HCT116 (cell line): ENCODE measurements around the gene MBOAT7. TPM values are rescaled to one million over a fixed set of nuclear protein-coding genes. Genes with fewer than 3 reads are reported as not detected.

ENCODE experiments used
- ATAC-seq: fragments of 200-7000 bp; cut with Tn5 transposase; 2 replicates; pipeline ENCODE4 v1.9.1; 2020; ENCODE audit warnings: mild to moderate bottlenecking, moderate library complexity
- BruUV-seq: library from RNA; stranded (reverse); fragments of 400-500 nt; replicated peaks from 2 replicates; lab custom pipeline; 2021; lab: Mats Ljungman, UMichigan
- CTCF ChIA-PET: fragments of 300-600 bp; sonication (Branson Sonifier 250); formaldehyde crosslinking; loops from one replicate; lab custom pipeline; 2021; ENCODE audit warnings: antibody characterized with exemption; lab: Charles Lee
- POLR2A ChIA-PET: fragments of 300-600, 350-600 bp; sonication (Branson Sonifier 250); formaldehyde crosslinking; loops from one replicate; lab custom pipeline; 2021; ENCODE audit warnings: antibody characterized with exemption; lab: Charles Lee
- RAD21 ChIA-PET, 2 experiments: fragments of 300-600 bp; sonication (Branson Sonifier 250); formaldehyde crosslinking; loops; one replicate each; lab custom pipeline; 2023; ENCODE audit warnings: low total read pairs in 2 of 2; ENCODE audit not compliant: uncharacterized antibody in 2 of 2, unreplicated experiment in 2 of 2, low non-redundant PET in 1 of 2; lab: Charles Lee
- DNase-seq: peaks from one replicate; pipeline ENCODE4 v3.0.0-alpha.2; 2010; ENCODE audit warnings: low read depth, low spot score
- H2AFZ ChIP-seq: fragments of 200-600 bp; shearing (Covaris generic), sonication (generic); 2 replicates; pipeline ENCODE4 v1.6.1; 2017; ENCODE audit warnings: low read depth, mixed run types, mixed read lengths, antibody characterized with exemption, low read length; ENCODE audit not compliant: poor library complexity, severe bottlenecking
- H3K27ac ChIP-seq: 2 replicates; pipeline ENCODE4 v1.5.1; 2012; ENCODE audit warnings: low read depth, low read length
- H3K27me3 ChIP-seq: fragments of 200-600 bp; sonication (generic); 2 replicates; pipeline ENCODE4 v1.6.1; 2016; ENCODE audit warnings: mixed run types, low read length, mixed read lengths; ENCODE audit not compliant: insufficient read depth
- H3K36me3 ChIP-seq, 2 experiments: fragments of 200-500 bp in 1 of 2; fragments of 200-600 bp in 1 of 2; sonication (Bioruptor generic) in 1 of 2; sonication (generic) in 1 of 2; 2 replicates each; pipeline versions ENCODE4 v1.5.1 to v1.6.1; 2014 to 2016; ENCODE audit warnings: low read length in 2 of 2, inconsistent platforms in 1 of 2, mixed read lengths in 1 of 2, mixed run types in 1 of 2; ENCODE audit not compliant: insufficient read depth in 2 of 2, control insufficient read depth in 1 of 2
- H3K4me1 ChIP-seq, 2 experiments: fragments of 200-600 bp in 1 of 2; sonication (generic) in 1 of 2; 2 replicates each; pipeline versions ENCODE4 v1.5.1 to v1.6.1; 2012 to 2017; ENCODE audit warnings: low read length in 2 of 2, inconsistent platforms in 1 of 2, mild to moderate bottlenecking in 1 of 2, mixed read lengths in 1 of 2, mixed run types in 1 of 2, moderate library complexity in 1 of 2; ENCODE audit not compliant: insufficient read depth in 2 of 2, control insufficient read depth in 1 of 2
- H3K4me2 ChIP-seq: fragments of 200-600 bp; sonication (generic); 2 replicates; pipeline ENCODE4 v1.6.1; 2017; ENCODE audit warnings: mixed run types, low read length, mixed read lengths
- H3K4me3 ChIP-seq, 2 experiments: fragments of 200-600 bp in 1 of 2; sonication (generic) in 1 of 2; replicated peaks in 1 of 2; 2 replicates each; pipeline ENCODE4 v1.5.1; 2011 to 2016; ENCODE audit warnings: low read length in 2 of 2, control low read depth in 1 of 2, low read depth in 1 of 2, mild to moderate bottlenecking in 1 of 2, mixed read lengths in 1 of 2, mixed run types in 1 of 2
- H3K79me2 ChIP-seq: fragments of 200-600 bp; sonication (generic); 2 replicates; pipeline ENCODE4 v1.6.1; 2017; ENCODE audit warnings: mild to moderate bottlenecking, mixed run types, low read length, moderate library complexity, mixed read lengths; ENCODE audit not compliant: insufficient read depth
- H3K9ac ChIP-seq: fragments of 200-600 bp; sonication (generic); 2 replicates; pipeline ENCODE4 v1.6.1; 2016; ENCODE audit warnings: low read length, mixed read lengths
- H3K9me2 ChIP-seq: fragments of 200-600 bp; sonication (generic), shearing (Covaris generic); 2 replicates; pipeline ENCODE4 v1.6.1; 2017; ENCODE audit warnings: mixed run types, mild to moderate bottlenecking, moderate library complexity; ENCODE audit not compliant: insufficient read depth
- H3K9me3 ChIP-seq, 2 experiments: fragments of 200-500 bp in 1 of 2; fragments of 200-600 bp in 1 of 2; sonication (Bioruptor generic) in 1 of 2; sonication (generic) in 1 of 2; 2 replicates each; pipeline ENCODE4 v1.6.1; 2014 to 2017; ENCODE audit warnings: low read length in 2 of 2, mixed read lengths in 2 of 2, inconsistent platforms in 1 of 2, low read depth in 1 of 2, mild to moderate bottlenecking in 1 of 2, mixed run types in 1 of 2, moderate library complexity in 1 of 2; ENCODE audit not compliant: control insufficient read depth in 1 of 2, insufficient read depth in 1 of 2
- H4K20me1 ChIP-seq: fragments of 200-600 bp; sonication (generic), shearing (Covaris generic); 2 replicates; pipeline ENCODE4 v1.6.1; 2017; ENCODE audit warnings: mixed run types, mild to moderate bottlenecking, moderate library complexity; ENCODE audit not compliant: insufficient read depth
- EGR1 ChIP-seq: IDR thresholded peaks from 2 replicates; pipeline ENCODE4 v1.6.1; 2012; ENCODE audit warnings: low read depth
- EZH2 ChIP-seq: fragments of 200-600 bp; sonication (generic); IDR thresholded peaks from 2 replicates; pipeline ENCODE4 v1.6.1; 2017; ENCODE audit warnings: antibody characterized with exemption, mixed run types
- RAD21 ChIP-seq: IDR thresholded peaks from 2 replicates; pipeline ENCODE4 v1.6.1; 2012; ENCODE audit warnings: low read depth, mild to moderate bottlenecking
- SRF ChIP-seq: IDR thresholded peaks from 2 replicates; pipeline ENCODE4 v1.6.1; 2012; ENCODE audit warnings: low read depth
- ZFX ChIP-seq: fragments of 450-650 bp; IDR thresholded peaks from 2 replicates; pipeline ENCODE4 v1.6.1; 2017
- ZNF274 ChIP-seq: fragments of 200-500 bp; sonication (Bioruptor generic); IDR thresholded peaks from 2 replicates; pipeline ENCODE4 v1.6.1; 2014; ENCODE audit warnings: mild to moderate bottlenecking, low read depth, low read length, inconsistent platforms
- intact Hi-C: fragments of 100-400 bp; cut with micrococcal nuclease; formaldehyde crosslinking; loops from 2 replicates; pipeline ENCODE4 v1.10.0; 2022
- total RNA-seq: library from RNA; stranded (reverse); gene quantifications from one replicate; pipeline ENCODE4 v1.2.1, GENCODE V29; 2021; ENCODE audit not compliant: unreplicated experiment
- TF ChIP-seq, protein P1 (sequence below): IDR thresholded peaks from 2 replicates; pipeline ENCODE4 v1.6.1; 2012
- TF ChIP-seq, protein P2 (sequence below): IDR thresholded peaks from 2 replicates; pipeline ENCODE4 v1.6.1; 2012
- TF ChIP-seq, protein P3 (sequence below): IDR thresholded peaks from 2 replicates; pipeline ENCODE4 v1.6.1; 2011; ENCODE audit warnings: mild to moderate bottlenecking, low read length, moderate library complexity; ENCODE audit not compliant: insufficient replicate concordance; ENCODE audit errors: extremely low read depth

The MBOAT7 gene
- total RNA-seq, 1 experiment from 2014 or later = 113 TPM

DNA sequence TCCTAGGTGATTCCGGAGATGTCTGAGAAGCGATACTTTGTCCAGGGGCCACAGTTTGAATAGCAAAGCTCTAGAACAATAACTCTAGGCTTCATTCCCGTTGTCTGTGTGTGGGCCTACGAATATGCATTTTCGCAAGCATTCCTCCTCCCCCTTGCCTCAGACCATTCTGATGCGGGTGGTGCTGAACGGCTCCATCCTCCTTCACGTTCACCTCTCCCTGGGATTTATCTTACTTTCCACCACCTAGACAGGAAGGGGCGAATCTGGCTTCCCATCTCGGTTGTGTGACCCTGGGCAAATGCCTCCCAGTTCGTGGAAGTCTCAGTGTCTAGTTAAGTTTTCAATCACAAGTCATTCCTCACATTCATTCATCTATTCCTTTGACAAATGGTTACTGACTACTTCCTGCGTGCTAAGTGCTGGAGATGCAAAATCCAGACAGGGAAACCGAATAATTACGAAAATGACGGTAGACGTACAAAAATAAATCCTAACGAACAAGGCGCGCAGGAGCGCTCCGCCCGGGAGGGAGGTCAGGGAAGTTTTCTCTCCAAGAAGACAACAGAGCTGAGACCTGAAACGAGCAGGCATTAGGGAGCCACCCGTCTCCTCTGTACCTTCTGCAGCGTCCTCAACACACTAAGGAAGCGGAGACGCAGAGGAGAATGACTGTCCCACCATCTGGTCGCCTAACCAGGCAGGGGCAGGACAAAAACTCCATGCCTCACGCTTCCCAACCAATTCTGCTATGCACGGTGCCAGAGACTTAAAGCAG is 53.1 kb downstream of the MBOAT7 start:
- BruUV-seq = TSS peak; percentile 93
- ATAC-seq (no peak), DNase-seq (no peak)
- Histone ChIP-seq H3K9me3 (no peaks in the 10 kb centered on the region), H4K20me1 (no peaks in the 10 kb centered on the region), H3K27me3 (no peaks in the 10 kb centered on the region), H3K27ac (peak overlapping the region; percentile 25), H3K79me2 (peaks cover 36% of the 10 kb centered on the region), H3K9ac (peak overlapping the region; percentile 74), H3K9me2 (no peaks in the 10 kb centered on the region), H3K4me2 (peak overlapping the region; percentile 98), H2AFZ (peak overlapping the region; percentile 18), H3K4me1 (peaks cover 15 to 31% of the 10 kb centered on the region in 2 experiments), H3K36me3 (peaks cover 5 to 9% of the 10 kb centered on the region in 2 experiments; a peak in 2 of 4 replicates), H3K4me3 (peak overlapping the region; percentile 74 to 77)
- intact Hi-C loops = no loop called here
- TF ChIP-seq ZNF274 (no peak), ZFX (no peak), EGR1 (no peak), SRF (no peak), RAD21 (no peak), EZH2 (no peak)
- TF ChIP-seq, protein P1, sequence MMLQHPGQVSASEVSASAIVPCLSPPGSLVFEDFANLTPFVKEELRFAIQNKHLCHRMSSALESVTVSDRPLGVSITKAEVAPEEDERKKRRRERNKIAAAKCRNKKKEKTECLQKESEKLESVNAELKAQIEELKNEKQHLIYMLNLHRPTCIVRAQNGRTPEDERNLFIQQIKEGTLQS = no peak
- TF ChIP-seq, protein P2, sequence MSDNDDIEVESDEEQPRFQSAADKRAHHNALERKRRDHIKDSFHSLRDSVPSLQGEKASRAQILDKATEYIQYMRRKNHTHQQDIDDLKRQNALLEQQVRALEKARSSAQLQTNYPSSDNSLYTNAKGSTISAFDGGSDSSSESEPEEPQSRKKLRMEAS = no peak
- TF ChIP-seq, protein P3, sequence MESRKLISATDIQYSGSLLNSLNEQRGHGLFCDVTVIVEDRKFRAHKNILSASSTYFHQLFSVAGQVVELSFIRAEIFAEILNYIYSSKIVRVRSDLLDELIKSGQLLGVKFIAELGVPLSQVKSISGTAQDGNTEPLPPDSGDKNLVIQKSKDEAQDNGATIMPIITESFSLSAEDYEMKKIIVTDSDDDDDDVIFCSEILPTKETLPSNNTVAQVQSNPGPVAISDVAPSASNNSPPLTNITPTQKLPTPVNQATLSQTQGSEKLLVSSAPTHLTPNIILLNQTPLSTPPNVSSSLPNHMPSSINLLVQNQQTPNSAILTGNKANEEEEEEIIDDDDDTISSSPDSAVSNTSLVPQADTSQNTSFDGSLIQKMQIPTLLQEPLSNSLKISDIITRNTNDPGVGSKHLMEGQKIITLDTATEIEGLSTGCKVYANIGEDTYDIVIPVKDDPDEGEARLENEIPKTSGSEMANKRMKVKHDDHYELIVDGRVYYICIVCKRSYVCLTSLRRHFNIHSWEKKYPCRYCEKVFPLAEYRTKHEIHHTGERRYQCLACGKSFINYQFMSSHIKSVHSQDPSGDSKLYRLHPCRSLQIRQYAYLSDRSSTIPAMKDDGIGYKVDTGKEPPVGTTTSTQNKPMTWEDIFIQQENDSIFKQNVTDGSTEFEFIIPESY = no peak
- RAD21 ChIA-PET = no interaction called here
- POLR2A ChIA-PET = interaction anchor here (1.0 to 2.0 kb wide), 10 partner anchors 12 to 326 kb away, joined by 3 to 26 read pairs (median 7); partner anchors contain the start of genes LENG1, MBOAT7, PRPF31 and RPS9
- CTCF ChIA-PET = interaction anchor here (0.9 to 1.4 kb wide), 9 partner anchors 32 to 343 kb away, joined by 3 to 11 read pairs (median 5); no protein-coding TSS in a partner anchor
